K562 (cell line): ENCODE data around the gene ERAS. TPM values are rescaled to one million over a fixed set of nuclear protein-coding genes. Genes with fewer than 3 reads are reported as not detected.

Source experiments
- ATAC-seq: fragments of 200-7000 bp; cut with Tn5 transposase; 3 replicates; pipeline ENCODE4 v1.9.1; 2020; ENCODE audit warnings: moderate library complexity
- BruUV-seq: library from RNA; stranded (reverse); fragments of 400-500 nt; replicated peaks from 2 replicates; lab custom pipeline; 2021; lab: Mats Ljungman, UMichigan
- CTCF ChIA-PET: fragments of 300-600 bp; formaldehyde crosslinking; extraction: SDS; loops from one replicate; lab custom pipeline; 2021; ENCODE audit warnings: low intra/inter-chr PET ratio; lab: Yijun Ruan, JAX
- POLR2A ChIA-PET: fragments of 300-600, 350-650 bp; sonication (Branson Sonifier 250); formaldehyde crosslinking; extraction: SDS; loops from one replicate; lab custom pipeline; 2021; ENCODE audit warnings: antibody characterized with exemption, inconsistent platforms; lab: Yijun Ruan, JAX
- DNase-seq, 4 experiments: peaks; one replicate each; pipeline versions ENCODE4 v3.0.0 to v3.0.0-alpha.2; 2011 to 2018; ENCODE audit warnings: low spot score in 3 of 4, mixed read lengths in 3 of 4; ENCODE audit errors: extremely low read depth in 1 of 4
- FAIRE-seq: peaks from 2 replicates; lab custom pipeline; 2011; peaks lifted over from hg19 to GRCh38; lab: Jason Lieb, UNC
- H2AFZ ChIP-seq: 2 replicates; pipeline ENCODE4 v1.6.0; 2011; ENCODE audit warnings: low read depth, low read length, control low read depth, inconsistent platforms
- H3K27ac ChIP-seq: fragments of 200-600 bp; 3 replicates; pipeline ENCODE4 v1.8.0; 2011; ENCODE audit warnings: low read depth, mild to moderate bottlenecking, control low read depth, inconsistent platforms, low read length, moderate library complexity, mixed read lengths; ENCODE audit errors: extremely low read depth
- H3K27me3 ChIP-seq, 2 experiments: fragments of 300-600 bp in 1 of 2; 2 replicates in 1 of 2; 3 replicates in 1 of 2; pipeline versions ENCODE4 v1.6.0 to v1.8.0; 2011; ENCODE audit warnings: inconsistent platforms in 2 of 2, low read length in 2 of 2, mild to moderate bottlenecking in 1 of 2, mixed read lengths in 1 of 2, moderate library complexity in 1 of 2; ENCODE audit not compliant: control insufficient read depth in 2 of 2, insufficient read depth in 2 of 2
- H3K36me3 ChIP-seq: fragments of 300-600 bp; 3 replicates; pipeline ENCODE4 v1.8.0; 2011; ENCODE audit warnings: mild to moderate bottlenecking, low read length, inconsistent platforms; ENCODE audit not compliant: control insufficient read depth, insufficient read depth
- H3K4me1 ChIP-seq, 2 experiments: fragments of 200-600 bp in 1 of 2; replicated peaks in 1 of 2; 2 replicates in 1 of 2; 3 replicates in 1 of 2; pipeline versions ENCODE4 v1.5.1 to v1.8.0; 2011; ENCODE audit warnings: inconsistent platforms in 2 of 2, low read length in 2 of 2, mild to moderate bottlenecking in 1 of 2, mixed read lengths in 1 of 2, moderate library complexity in 1 of 2; ENCODE audit not compliant: control insufficient read depth in 2 of 2, insufficient read depth in 2 of 2
- H3K4me2 ChIP-seq: 2 replicates; pipeline ENCODE4 v1.6.1; 2011; ENCODE audit warnings: low read length, control low read depth, inconsistent platforms, mixed read lengths; ENCODE audit not compliant: insufficient read depth
- H3K4me3 ChIP-seq: fragments of 200-600 bp; sonication (generic), shearing (Covaris generic); 2 replicates; pipeline ENCODE4 v1.5.1; 2016; ENCODE audit warnings: control low read depth, inconsistent platforms
- H3K79me2 ChIP-seq: fragments of 200-600 bp; 3 replicates; pipeline ENCODE4 v1.8.0; 2011; ENCODE audit warnings: low read length, inconsistent platforms; ENCODE audit not compliant: control insufficient read depth, insufficient read depth
- H3K9ac ChIP-seq, 2 experiments: 2 replicates each; pipeline versions ENCODE4 v1.6.0 to v1.6.1; 2011; ENCODE audit warnings: low read depth in 2 of 2, low read length in 2 of 2, control low read depth in 1 of 2, inconsistent platforms in 1 of 2, mild to moderate bottlenecking in 1 of 2, mixed read lengths in 1 of 2; ENCODE audit not compliant: insufficient read depth in 1 of 2
- H3K9me1 ChIP-seq: one replicate; pipeline ENCODE4 v1.6.0; 2011; ENCODE audit warnings: inconsistent platforms, mild to moderate bottlenecking, low read length, moderate library complexity; ENCODE audit not compliant: control insufficient read depth, insufficient read depth
- H3K9me3 ChIP-seq: replicated peaks from 2 replicates; pipeline ENCODE4 v1.5.1; 2011; ENCODE audit warnings: low read depth, low read length, inconsistent platforms; ENCODE audit not compliant: control insufficient read depth, insufficient read depth
- H4K20me1 ChIP-seq: replicated peaks from 2 replicates; pipeline ENCODE4 v1.6.1; 2011; ENCODE audit warnings: low read length, inconsistent platforms, mixed read lengths; ENCODE audit not compliant: control insufficient read depth, insufficient read depth
- CBX2 ChIP-seq: fragments of 200-600 bp; sonication (generic); IDR thresholded peaks from one replicate; pipeline ENCODE4 v1.6.1; 2012; ENCODE audit warnings: mild to moderate bottlenecking, low read length, inconsistent platforms; ENCODE audit not compliant: insufficient read depth, poor library complexity, severe bottlenecking
- HDGF ChIP-seq: fragments of 450-650 bp; IDR thresholded peaks from 2 replicates; pipeline ENCODE4 v1.6.1; 2016
- NCOA4 ChIP-seq: fragments of 450-650 bp; IDR thresholded peaks from 2 replicates; pipeline ENCODE4 v1.6.1; 2018; ENCODE audit warnings: mild to moderate bottlenecking; ENCODE audit not compliant: partially characterized antibody
- POLR2B ChIP-seq: fragments of 450-650 bp; IDR thresholded peaks from 2 replicates; pipeline ENCODE4 v1.6.1; 2018; ENCODE audit warnings: low read depth; ENCODE audit not compliant: partially characterized antibody
- RBM22 ChIP-seq: fragments of 200-400 bp; formaldehyde crosslinking; IDR thresholded peaks from 2 replicates; pipeline ENCODE4 v1.6.1; 2018; ENCODE audit warnings: low read length, low read depth; ENCODE audit not compliant: poor library complexity, severe bottlenecking
- RREB1 ChIP-seq: fragments of 250-450 bp; sonication (Bioruptor Pico); IDR thresholded peaks from 2 replicates; pipeline ENCODE4 v1.4.0; 2020
- SMAD3 ChIP-seq: fragments of 450-650 bp; formaldehyde crosslinking; conservative IDR thresholded peaks from 2 replicates; pipeline ENCODE4 v1.4.0; 2020; ENCODE audit warnings: mild to moderate bottlenecking
- SMARCA5 ChIP-seq: fragments of 450-650 bp; IDR thresholded peaks from 2 replicates; pipeline ENCODE4 v1.6.1; 2016
- SMARCE1 ChIP-seq: fragments of 450-650 bp; IDR thresholded peaks from 2 replicates; pipeline ENCODE4 v1.7.1; 2016; ENCODE audit warnings: mild to moderate bottlenecking
- WGBS: fragments of 100-300 bp; shearing (Covaris generic); methylation state at CpG from one replicate; pipeline ENCODE4 v1.1.6; 2016; ENCODE audit warnings: low coverage, mixed read lengths; ENCODE audit not compliant: insufficient coverage; ENCODE audit errors: missing lambda C conversion rate; 5-methylcytosine and 5-hydroxymethylcytosine counted together
- in situ Hi-C: fragments of 300-500 bp; cut with MboI; formaldehyde crosslinking; loops from 4 replicates; pipeline ENCODE4 v1.15.0; 2018; ENCODE audit warnings: inconsistent platforms, mixed read lengths
- intact Hi-C: fragments of 100-400 bp; cut with micrococcal nuclease; formaldehyde crosslinking; loops from 2 replicates; pipeline ENCODE4 v1.14.2; 2022
- polyA plus RNA-seq, 8 experiments: library from polyadenylated mRNA; depleted of rRNA in 4 of 8; stranded (reverse) in 5 of 8; unstranded in 3 of 8; fragments of >200 nt; fragmentation: Nextera tagmentation in 2 of 8; fragmentation: Illumina TruSeq in 1 of 8; extraction: Ambion mirVana in 2 of 8; extraction: Trizol in 1 of 8; gene quantifications; 2 replicates each; pipeline versions ENCODE4 v1.2.1 to v1.2.3, GENCODE V29; 2011 to 2014; ENCODE audit warnings: inconsistent platforms in 1 of 8, missing spikeins in 1 of 8
- total RNA-seq, 7 experiments: library from RNA; depleted of rRNA in 6 of 7; stranded (reverse); fragments of >200 nt in 6 of 7; fragmentation: Illumina TruSeq in 2 of 7; extraction: Trizol in 2 of 7; gene quantifications; 2 replicates each; pipeline versions ENCODE4 v1.2.1 to v1.2.3, GENCODE V29; 2011 to 2021; ENCODE audit warnings: low replicate concordance in 1 of 7
- TF ChIP-seq, protein P1 (sequence below): sonication (generic); formaldehyde crosslinking; IDR thresholded peaks from 2 replicates; pipeline ENCODE4 v1.8.1; 2023; ENCODE audit warnings: mild to moderate bottlenecking, missing genetic modification reagents

ERAS gene
- total and polyA plus RNA-seq, 9 of the 15 experiments (the other 6 are each of a cell fraction or from before 2014, with no cell fraction given): 0.07 to 0.12 TPM; not detected in 7

DNA sequence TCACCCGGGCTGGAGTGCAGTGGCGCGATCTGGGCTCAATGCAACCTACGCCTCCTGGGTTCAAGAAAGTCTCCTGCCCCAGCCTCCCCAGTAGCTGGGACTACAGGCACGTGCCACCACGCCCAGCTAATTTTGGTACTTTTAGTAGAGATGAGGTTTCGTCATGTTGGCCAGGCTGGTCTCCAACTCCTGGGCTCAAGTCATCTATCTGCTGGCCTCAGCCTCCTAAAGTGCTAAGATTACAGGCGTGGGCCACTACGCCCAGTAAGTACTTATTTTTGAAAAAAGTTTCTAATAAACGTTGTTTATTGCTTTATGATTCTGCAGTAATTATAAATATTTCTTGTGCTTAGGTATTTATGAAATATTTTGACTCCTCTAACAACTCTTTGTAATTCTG is 13.4 kb downstream of the ERAS start (continued):
- TF ChIP-seq RREB1 (CRISPR knock-in tag): no peak

DNA sequence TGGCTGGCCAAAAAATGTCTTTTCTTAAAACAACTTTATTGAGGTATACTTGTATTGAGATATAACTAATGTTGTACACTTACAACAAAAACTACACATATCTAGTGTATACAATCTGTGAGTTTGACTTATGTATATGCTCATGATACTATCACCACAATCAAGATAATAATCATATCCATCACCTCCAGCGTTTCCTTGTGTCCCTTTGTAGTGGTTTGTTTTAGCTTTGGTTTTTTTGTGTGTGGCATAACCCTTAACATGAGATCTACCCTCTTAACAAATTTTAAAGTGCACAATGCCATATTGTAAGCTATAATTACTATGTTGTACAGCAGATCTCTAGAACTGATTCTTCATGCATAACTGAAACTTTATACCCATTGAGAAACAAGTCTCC is 22.5 kb downstream of the ERAS start:
- H3K9me3 ChIP-seq: peaks cover 6% of the 10 kb centered on the region; the same call in 1 of the 2 replicates
- no peak overlapping the region for H3K4me3 ChIP-seq
- FAIRE-seq (no peak), DNase-seq (no peak), ATAC-seq (no peak)
- no peak overlapping the region for H3K4me2 ChIP-seq
- no peaks in the 10 kb centered on the region for H3K79me2 ChIP-seq
- peaks cover 0 to 4% of the 10 kb centered on the region in 2 experiments; a peak in 2 of 5 replicates for H3K4me1 ChIP-seq
- H3K27ac ChIP-seq: no peak overlapping the region
- ChIA-PET POLR2A (no interaction called here), CTCF (no interaction called here)
- intact Hi-C loops: no loop called here
- H3K9ac ChIP-seq: no peak overlapping the region
- H3K9me1 ChIP-seq: no peaks in the 10 kb centered on the region
- no TSS peak for BruUV-seq
- H4K20me1 ChIP-seq: no peaks in the 10 kb centered on the region
- H3K27me3 ChIP-seq: no peaks in the 10 kb centered on the region
- WGBS: 0% methylated on average over 1 of the region's 1 CpG
- H2AFZ ChIP-seq: no peak overlapping the region
- in situ Hi-C loops: no loop called here
- H3K36me3 ChIP-seq: no peaks in the 10 kb centered on the region
- TF ChIP-seq NCOA4 (no peak), SMARCA5 (no peak), CBX2 (no peak), POLR2B (no peak), SMARCE1 (no peak), HDGF (no peak), RBM22 (no peak), SMAD3 (CRISPR knock-in tag) (no peak)
- TF ChIP-seq, protein P1, sequence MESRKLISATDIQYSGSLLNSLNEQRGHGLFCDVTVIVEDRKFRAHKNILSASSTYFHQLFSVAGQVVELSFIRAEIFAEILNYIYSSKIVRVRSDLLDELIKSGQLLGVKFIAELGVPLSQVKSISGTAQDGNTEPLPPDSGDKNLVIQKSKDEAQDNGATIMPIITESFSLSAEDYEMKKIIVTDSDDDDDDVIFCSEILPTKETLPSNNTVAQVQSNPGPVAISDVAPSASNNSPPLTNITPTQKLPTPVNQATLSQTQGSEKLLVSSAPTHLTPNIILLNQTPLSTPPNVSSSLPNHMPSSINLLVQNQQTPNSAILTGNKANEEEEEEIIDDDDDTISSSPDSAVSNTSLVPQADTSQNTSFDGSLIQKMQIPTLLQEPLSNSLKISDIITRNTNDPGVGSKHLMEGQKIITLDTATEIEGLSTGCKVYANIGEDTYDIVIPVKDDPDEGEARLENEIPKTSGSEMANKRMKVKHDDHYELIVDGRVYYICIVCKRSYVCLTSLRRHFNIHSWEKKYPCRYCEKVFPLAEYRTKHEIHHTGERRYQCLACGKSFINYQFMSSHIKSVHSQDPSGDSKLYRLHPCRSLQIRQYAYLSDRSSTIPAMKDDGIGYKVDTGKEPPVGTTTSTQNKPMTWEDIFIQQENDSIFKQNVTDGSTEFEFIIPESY (CRISPR knock-in tag): no peak
